Measurements from ENCODE around the gene PSMD1.

DNA sequence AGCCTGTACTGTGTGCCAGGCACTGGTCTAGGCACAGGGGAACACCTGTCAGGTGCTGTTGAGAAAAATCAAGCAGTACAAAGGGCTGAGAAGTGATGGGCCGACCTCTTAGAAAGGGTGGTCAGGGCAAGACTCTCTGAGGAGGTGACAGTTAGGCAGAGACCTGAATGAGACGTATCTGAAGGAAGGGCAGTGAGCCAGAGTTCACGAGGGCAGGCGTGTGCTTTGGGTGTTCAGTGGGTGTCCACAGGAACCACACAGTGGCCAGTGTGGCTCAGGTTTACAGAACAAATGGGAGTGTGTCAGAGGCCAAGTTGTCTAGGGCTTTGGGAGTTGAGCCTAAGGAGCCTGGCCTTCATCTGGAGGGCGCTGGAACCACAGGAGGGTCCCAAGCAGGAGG is 147.9 kb downstream of the PSMD1 start:
- TF ChIP-seq, protein P1, sequence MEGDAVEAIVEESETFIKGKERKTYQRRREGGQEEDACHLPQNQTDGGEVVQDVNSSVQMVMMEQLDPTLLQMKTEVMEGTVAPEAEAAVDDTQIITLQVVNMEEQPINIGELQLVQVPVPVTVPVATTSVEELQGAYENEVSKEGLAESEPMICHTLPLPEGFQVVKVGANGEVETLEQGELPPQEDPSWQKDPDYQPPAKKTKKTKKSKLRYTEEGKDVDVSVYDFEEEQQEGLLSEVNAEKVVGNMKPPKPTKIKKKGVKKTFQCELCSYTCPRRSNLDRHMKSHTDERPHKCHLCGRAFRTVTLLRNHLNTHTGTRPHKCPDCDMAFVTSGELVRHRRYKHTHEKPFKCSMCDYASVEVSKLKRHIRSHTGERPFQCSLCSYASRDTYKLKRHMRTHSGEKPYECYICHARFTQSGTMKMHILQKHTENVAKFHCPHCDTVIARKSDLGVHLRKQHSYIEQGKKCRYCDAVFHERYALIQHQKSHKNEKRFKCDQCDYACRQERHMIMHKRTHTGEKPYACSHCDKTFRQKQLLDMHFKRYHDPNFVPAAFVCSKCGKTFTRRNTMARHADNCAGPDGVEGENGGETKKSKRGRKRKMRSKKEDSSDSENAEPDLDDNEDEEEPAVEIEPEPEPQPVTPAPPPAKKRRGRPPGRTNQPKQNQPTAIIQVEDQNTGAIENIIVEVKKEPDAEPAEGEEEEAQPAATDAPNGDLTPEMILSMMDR (IDR thresholded peaks at IDR 0.05; ENCODE audit: control extremely low read depth in 1 of 3, insufficient read depth in 1 of 3, low read depth in 1 of 3, low read length in 3 of 3) = no peak
- no peak for TF ChIP-seq POLR2A (IDR thresholded peaks at IDR 0.05; ENCODE audit: control extremely low read depth in 1 of 2, low read depth in 2 of 2, low read length in 2 of 2)
- TF ChIP-seq EP300 (IDR thresholded peaks at IDR 0.05; ENCODE audit: borderline replicate concordance in 1 of 2, low read depth in 2 of 2, low read length in 2 of 2) = no peak
- TF ChIP-seq RFX5 (IDR thresholded peaks at IDR 0.05; ENCODE audit: borderline replicate concordance, low read depth, low read length) = no peak
- TF ChIP-seq FOSL1 (IDR thresholded peaks at IDR 0.05; ENCODE audit: insufficient read depth, low read depth, low read length) = no peak
- TF ChIP-seq SAP30 (IDR thresholded peaks at IDR 0.05; ENCODE audit: insufficient read depth, insufficient replicate concordance, low read length) = no peak
- TF ChIP-seq SRF (IDR thresholded peaks at IDR 0.05; ENCODE audit: low read depth, low read length) = no peak
- TF ChIP-seq POLR2AphosphoS5 (IDR thresholded peaks at IDR 0.05; ENCODE audit: low read depth, low read length) = no peak
- TF ChIP-seq CEBPB (IDR thresholded peaks at IDR 0.05; ENCODE audit: low read depth, low read length) = no peak
- no peak for TF ChIP-seq BRCA1 (IDR thresholded peaks at IDR 0.05; ENCODE audit: low read depth, low read length)
